GM18868 (cell line): ENCODE results near the gene CDX1.

Experiments used
- ATAC-seq: cut with Tn5 transposase; IDR thresholded peaks from one replicate; pipeline ENCODE4 v1.9.1; 2021; ENCODE audit warnings: mild to moderate bottlenecking, moderate library complexity; ENCODE audit not compliant: unreplicated experiment

Gene CDX1

GRCh38 chr5:150161242-150162141, 5.1 kb upstream of the CDX1 start:
- ATAC-seq: peak; percentile 82

- no peak for ATAC-seq
These were observed 4.5 kb upstream of the CDX1 start for GRCh38 chr5:150162142-150162513.

- no peak for ATAC-seq
These were observed 3.5 kb upstream of the CDX1 start for GRCh38 chr5:150163035-150163434.

- no peak for ATAC-seq
These were observed 3.0 kb upstream of the CDX1 start for GRCh38 chr5:150163547-150164059.

- ATAC-seq: no peak
These were observed 2.2 kb upstream of the CDX1 start for GRCh38 chr5:150164211-150164980.

- no peak for ATAC-seq
These were observed 435 bp upstream of the CDX1 start for GRCh38 chr5:150166037-150166649.

- ATAC-seq: no peak
These were observed 903 bp downstream of the CDX1 start for GRCh38 chr5:150167512-150167850.

GRCh38 chr5:150167908-150168307, 1.3 kb downstream of the CDX1 start:
- no peak for ATAC-seq

GRCh38 chr5:150168864-150169263, 2.3 kb downstream of the CDX1 start:
- ATAC-seq: no peak

GRCh38 chr5:150172145-150172544, 5.6 kb downstream of the CDX1 start:
- ATAC-seq: no peak

GRCh38 chr5:150172556-150172955, 6.0 kb downstream of the CDX1 start:
- ATAC-seq: no peak

- ATAC-seq: no peak
These were observed 6.6 kb downstream of the CDX1 start for GRCh38 chr5:150173161-150173560.

GRCh38 chr5:150174285-150174684, 7.7 kb downstream of the CDX1 start:
- ATAC-seq: no peak

- no peak for ATAC-seq
These were observed 8.5 kb downstream of the CDX1 start for GRCh38 chr5:150175076-150175475.

- peak; percentile 49 for ATAC-seq
These were observed 9.0 kb downstream of the CDX1 start for GRCh38 chr5:150175536-150175935.

- ATAC-seq: no peak
These were observed 10.3 kb downstream of the CDX1 start for GRCh38 chr5:150176745-150177477.

GRCh38 chr5:150177721-150178120, 11.1 kb downstream of the CDX1 start:
- ATAC-seq: no peak

- ATAC-seq: no peak
These were observed 11.7 kb downstream of the CDX1 start for GRCh38 chr5:150178262-150178661.

GRCh38 chr5:150179019-150179620, 12.5 kb downstream of the CDX1 start:
- no peak for ATAC-seq

GRCh38 chr5:150180241-150181026, 13.9 kb downstream of the CDX1 start:
- ATAC-seq: no peak
